ELF-1 (cell line): ENCODE results near the gene LPIN2.
"Not testable (repeated sequence)": the region's sequence is repeated elsewhere in the genome, so short reads cannot be mapped to it uniquely, and the experiment has no call there.

Source experiments
- DNase-seq: peaks from one replicate; pipeline ENCODE4 v3.0.0-alpha.2; 2016; ENCODE audit warnings: low read depth, low spot score

Gene LPIN2

DNA sequence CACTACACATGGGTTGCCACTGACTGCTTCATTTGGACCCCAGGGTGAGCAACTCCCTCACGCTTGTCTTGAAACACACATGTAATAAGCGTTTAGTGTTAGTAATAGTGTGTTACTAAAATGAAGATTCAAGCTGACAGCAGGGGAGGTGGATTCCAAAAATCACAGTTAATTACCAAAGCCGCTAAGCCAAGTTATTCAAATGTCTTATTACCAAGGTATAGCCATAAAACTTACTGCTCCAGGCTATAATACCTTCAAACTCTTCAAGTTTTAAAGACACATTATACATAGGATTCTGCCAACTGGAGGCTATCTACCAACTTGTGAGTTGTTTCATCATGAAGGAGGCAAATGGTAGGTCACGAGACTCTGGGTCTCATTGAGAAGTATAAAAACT is 2.9 kb downstream of the LPIN2 start:
- no peak for DNase-seq

DNA sequence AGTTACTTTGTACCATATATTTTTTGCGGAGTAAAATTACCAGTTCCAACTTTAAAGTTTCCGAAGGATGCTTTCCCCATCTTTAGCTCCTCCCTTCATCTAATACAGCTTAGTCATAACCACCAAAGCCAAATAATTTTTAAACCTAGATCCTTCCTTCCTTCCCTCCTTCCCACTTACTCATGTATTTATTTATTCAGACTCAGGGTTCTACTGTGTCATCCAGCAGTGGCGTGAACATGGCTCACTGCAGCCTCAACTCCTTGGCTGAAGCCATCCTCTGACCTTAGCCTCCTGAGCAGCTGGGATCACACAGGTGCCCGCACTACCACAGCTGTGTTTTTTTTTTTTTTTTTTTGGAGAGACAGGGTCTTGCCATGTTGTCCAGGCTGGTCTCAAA is 4.4 kb downstream of the LPIN2 start:
- no peak for DNase-seq

DNA sequence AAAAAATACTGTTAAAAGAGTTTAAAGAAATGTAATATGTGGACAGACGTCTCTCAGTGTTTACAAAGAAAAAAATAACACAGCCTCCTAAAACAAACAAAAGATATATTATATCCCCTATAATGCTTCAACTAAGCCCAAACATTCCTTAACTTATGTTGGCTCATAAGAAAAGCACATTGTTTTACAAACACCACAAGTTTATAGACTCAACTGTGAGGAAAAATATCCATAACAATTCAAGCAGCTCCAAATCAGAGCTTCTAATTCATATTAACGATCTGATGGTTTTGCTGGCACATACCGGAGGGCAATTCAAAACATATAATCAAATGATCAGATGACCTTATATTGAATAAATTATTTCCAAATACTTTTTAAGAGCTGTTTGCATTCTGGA is 5.5 kb downstream of the LPIN2 start:
- no peak for DNase-seq

DNA sequence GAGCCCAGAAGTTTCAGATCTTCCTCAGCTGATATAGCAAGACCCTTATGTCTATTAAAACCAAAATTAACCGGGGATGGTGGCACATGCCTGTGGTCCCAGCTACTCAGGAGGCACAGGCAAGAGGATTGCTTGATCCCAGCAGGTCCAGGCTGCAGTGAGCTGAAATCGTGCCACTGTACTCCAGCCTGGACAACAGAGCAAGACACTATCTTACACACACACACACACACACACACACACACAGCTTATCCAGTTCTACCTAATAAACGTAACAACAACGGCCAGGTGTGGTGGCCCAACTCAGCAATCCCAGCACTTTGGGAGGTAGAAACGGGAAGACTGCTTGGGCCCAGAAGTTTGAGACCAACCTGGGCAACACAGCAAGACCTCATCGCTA is 7.5 kb downstream of the LPIN2 start:
- no peak for DNase-seq

DNA sequence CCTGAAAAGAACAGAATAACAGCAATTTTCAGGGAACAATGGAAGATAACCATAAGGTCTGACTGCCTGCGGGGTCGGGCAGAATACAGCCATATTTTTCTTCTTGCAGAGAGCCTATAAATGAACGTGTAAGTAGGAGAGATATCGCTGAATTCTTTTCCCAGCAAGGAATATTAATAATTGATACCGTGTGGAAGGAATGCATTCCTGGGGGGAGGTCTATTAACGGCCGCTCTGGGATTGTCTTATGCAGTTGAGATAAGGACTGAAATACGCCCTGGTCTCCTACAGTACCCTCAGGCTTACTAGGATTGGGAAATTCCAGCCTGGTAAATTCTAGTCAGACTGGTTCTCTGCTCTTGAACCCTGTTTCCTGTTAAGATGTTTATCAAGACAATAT is 9.2 kb downstream of the LPIN2 start:
- not testable (repeated sequence) for DNase-seq

DNA sequence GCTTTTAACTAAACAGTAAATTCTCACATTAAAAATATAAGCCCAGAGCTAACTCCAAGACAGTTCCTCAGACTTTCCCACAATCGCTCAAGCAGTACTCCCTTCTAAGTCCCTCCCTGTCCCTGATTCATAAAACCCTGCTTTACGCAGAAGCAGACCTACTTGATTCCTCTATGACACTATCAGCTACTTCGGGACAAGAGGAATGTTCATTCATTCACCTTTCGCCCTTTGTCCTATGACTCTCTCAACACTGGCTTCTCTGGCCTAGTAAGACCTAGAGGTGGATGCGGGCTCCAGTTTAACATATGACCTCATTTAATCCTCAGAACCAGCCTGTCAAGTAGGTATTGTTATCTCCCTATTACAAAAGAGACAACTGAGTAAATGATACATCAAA is 10.2 kb downstream of the LPIN2 start:
- DNase-seq, result no peak

DNA sequence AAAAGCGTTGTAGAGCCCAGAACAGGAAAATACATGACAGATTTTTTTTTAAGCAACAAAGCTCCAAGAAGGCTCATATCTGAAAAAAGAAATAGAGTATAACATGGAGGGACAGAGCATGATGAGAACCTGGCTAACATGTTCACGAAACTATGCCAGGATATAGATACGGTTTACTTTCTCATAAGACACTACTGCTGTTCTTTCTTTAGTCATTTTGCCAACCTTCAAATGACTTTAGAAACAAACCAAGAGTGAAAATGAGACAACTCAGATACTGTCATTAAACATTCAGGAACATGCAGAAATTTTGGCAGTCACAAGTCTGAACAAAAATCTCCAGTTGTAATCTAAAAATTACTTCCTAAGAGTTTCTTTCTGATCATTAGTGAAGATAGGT is 14.3 kb downstream of the LPIN2 start:
- no peak for DNase-seq

DNA sequence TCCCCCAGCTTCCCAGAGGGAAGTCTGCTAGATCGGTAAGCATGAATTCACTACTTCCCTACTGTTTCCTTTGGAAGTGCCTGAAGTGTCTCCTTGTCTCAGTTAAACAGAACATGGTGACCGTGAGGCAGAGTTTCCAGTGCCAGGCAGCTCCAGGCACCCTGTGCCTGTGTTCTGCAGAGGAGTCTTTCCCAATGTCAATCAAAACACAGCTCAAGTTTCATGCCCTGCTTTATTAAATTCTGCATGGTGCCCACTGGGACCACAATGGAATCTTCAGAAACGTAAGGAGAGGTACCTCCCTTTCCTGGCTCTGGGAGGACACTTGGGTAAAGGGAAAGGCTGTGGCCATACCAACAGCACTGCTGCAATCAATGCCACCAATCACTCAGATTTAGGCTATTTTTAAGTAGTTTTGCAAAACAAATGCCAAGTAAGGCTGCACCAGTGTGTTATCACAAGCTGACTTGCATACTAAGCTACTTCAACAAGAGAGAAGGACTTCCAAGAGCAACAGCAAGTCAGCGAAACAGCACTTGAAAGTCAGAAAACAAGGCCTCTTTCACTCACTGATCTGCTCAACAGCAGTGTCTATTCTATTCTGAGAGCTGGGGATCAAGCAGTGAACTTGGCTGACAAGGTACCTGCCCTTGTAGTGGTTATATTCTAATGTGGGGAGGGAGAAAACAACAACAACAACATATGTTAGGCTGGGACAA is 14.9 kb downstream of the LPIN2 start:
- no peak for DNase-seq

DNA sequence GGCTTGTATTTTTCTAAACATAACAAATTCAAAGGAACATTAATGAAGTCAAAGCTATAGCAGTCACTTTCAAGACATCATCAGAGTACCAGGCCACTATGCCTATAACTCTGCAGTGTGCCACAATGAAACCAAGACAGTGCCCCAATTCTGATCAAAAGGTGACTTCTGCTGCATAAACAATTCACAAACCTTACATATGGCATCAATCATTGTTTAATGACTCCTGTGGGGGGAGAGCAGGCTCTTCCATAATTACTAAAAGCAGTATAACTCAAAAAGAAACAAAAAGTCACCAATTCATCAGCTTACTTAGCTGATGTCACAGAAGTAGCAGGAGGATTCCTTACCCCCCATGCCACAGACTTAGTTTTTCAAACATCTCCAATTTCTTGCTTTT is 15.5 kb downstream of the LPIN2 start:
- no peak for DNase-seq

DNA sequence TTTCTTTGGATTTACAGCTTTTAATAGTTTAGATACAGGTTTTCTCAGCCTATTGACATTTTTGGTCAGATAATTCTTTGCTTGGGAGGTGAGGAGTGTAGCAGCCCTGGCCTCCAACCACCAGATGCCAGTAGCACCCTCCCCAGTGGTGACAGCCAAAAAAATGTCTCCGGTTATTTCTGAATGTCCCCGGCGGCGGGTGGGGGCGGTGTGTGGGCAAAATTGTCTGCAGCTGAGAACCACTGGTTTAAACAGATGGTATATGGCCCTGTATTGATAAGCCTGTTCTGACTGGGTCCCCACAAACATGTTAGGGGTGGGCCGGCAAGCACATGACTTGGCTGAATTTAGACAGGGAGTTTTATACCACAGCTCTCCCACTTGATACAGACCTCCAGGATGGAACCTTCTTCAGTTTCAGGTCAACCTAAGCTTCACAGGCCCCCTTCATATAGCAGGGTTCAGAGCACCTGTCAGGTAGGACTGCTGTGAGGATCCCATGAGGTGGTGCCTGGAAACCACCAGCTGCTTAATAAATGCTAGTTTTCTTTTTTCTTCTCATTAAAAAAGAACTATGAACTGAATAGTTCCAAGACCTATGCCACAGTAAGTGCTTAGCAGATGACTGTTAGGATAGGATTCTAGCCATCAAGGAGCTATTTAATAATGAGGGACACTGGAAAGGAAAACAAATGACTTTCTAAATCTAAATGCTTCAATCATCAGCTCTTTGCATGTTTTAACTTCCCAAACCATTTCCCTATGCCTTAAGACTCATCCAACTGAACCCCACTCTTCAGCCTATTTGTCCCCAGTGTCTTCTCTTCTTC is 18.1 kb downstream of the LPIN2 start:
- peak; percentile 52 for DNase-seq

DNA sequence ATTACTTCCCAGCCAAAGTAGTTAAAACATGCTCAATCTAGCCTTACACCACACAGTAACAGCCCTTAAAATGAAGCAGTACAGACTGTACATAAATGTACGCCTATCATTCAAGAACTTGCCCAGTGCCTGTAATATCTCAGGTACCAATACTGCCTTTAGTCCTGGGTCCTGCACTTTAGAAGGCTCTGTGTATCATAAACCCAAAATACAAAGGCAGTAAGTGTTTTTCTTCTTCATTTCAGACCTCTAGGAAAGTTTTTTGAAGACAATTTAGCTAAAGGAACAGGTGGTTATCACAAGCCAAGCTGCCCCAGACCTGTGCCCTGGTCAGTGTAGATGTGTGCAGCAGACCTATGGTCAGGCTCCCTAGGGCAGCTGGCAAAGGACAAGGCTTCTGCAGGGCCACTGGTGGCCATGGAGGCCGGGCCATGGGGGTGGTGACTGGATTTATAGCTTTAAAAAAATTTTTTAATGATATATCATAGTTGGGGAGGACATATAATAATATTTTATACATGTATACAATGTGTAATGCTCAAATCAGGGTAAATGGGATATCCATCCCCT is 18.8 kb downstream of the LPIN2 start:
- no peak for DNase-seq

DNA sequence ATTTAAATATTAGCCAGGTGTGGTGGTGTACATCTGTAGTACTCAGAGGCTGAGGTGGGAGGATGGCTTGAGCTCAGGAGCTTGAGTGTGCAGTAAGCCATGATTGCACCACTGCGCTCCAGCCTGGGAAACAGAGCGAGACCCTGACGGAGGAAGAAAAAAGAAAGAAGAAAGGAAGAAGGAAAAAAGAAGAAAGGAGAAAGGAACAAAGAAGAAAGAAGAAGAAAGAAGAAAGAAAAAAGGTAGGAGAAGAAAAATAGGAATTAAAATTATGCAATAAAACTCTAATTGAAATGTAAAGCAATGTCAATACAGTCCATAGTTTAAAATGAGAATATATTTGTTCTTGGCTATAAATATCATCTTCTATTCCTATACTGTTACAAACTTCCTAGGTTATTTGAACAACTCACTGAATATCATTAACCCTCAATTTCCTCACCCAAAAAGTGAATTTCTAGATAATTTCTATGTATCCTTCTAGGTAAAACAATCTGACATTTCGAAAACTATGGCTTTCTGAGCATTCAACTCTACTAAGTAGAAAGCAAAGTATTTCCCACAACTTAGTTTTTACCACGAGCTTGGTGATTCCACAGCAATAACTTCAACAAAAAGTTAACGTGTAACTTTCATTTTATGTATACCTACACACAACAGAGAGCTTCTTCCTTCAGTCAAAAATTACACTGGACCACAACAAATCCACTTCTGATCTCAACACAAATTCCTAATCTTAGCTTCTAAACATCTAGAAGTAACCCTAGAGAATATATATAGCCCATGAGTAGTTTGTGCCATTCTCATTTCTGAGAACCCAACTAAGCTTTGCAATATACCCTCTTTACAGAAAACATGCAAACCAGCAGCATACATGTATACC is 19.7 kb downstream of the LPIN2 start:
- no peak for DNase-seq

DNA sequence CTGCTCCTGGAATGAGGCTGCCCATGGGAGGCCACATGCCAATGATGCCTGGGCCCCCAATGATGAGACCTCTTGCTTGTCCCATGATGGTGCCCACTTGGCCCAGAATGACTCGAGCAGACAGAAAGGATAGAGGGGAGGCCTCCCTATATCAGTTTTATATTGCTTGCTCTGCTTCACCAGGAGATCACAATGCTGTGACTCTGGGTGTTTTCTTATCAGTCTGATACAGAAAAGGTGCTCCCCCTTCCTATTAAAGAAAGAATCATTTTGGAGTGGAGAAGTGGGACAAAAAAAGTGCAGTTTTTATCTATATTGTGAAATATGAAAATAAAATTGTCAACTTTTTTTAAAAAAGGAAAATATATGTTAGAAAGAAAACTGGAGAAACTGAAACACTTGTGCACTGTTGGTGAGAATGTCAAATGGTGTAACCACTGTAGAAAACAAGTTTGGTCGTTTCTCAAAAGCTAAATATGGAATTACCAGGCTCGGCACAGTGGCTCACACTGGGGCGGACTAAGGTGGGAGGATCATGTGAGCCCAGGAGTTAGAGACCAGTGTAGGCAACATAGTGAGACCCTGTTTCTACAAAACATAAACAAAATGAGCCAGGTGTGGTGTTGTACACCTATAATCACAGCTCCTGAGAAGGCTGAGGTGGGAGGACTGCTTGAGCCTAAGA is 21.8 kb downstream of the LPIN2 start:
- no peak for DNase-seq

DNA sequence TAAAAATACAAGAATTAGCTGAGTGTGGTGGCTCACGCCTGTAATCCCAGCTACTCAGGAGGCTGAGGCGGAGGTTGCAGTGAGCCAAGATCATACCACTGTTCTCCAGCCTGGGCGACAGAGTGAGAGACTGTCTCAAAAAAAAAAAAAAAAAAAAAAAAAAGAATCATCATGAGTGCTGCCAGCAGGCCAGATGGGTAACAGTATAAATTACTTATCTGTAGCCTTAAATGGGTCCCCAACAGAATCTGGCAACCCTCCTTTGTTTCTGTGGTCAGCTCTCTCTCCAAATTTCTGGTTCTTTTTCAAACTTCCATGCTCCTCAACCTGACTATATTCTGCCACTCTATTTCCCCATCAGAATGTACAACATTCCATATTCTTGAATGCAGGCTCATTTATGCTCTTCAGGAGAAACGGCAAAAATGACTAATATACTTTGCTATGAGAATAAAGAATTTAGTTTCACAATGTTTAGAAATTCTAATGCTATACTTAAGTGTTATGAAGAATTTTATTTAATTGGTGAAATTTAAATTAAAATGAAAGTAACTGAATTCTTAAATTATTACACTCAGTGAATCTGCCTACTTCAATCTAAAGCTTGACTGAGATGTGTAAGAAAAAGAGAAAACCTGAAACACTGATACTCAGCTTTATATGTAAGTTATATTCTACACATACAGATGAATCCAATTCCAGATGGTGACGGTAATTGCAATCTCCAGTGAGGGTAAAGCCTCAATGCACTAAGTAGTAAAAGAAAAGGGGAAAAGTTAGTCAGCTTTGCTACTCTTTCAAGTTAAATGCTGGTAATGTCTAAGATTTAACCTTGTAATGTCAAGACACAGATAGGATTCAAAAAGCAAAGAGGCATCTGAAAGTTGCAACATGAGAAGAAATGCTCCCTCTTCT is 24.8 kb downstream of the LPIN2 start:
- DNase-seq, result no peak

DNA sequence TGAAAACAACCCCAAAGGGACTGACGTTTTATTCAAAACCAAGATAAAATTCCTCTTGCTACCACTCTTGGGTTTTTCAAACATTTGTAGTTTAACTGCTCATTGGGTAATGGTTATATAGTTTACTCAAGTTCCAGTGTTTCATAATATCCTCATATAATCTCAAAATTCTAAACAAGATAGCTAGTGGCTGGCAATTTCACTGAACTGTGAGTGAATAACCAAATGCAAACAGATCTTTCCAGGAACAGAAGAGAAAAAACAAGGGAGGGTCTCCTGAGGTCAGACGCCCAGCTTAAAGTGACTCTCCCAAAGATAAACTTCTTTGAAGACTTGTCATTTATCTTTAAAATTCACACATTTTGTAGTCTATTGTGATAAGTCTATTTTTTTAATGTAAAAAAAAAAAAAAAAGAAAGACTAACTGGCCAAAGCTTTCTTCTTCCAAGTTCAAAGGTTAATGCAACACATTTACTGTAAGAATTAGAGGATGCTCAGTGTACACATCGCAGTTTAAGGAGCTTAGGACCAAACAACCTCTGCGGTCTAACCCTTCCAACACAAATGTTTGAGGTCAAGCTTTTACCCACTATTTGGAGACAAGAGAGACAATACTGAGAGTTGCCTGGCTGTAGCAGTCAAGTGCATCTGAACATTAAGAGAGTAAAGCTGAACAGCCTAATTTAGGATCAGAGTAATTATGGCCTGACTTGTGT is 26.6 kb downstream of the LPIN2 start:
- no peak for DNase-seq

DNA sequence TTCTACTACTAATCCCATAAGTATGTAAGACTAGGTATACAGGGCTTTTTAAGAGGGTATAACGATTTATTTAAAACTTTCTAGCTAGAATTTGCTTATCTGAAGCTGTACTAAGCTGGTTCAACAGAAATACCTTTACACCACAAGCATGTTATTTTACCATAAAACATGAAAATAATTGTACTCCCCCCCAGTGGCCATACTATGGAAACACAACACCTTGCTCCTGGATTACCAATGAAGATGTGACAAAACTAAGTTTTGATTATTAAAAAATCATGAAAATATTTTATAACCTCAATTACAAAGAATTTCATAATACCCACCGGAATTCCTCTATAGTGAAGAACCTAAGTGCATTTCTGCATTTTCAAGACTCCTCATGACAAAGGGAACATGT is 27.3 kb downstream of the LPIN2 start:
- DNase-seq, result no peak

DNA sequence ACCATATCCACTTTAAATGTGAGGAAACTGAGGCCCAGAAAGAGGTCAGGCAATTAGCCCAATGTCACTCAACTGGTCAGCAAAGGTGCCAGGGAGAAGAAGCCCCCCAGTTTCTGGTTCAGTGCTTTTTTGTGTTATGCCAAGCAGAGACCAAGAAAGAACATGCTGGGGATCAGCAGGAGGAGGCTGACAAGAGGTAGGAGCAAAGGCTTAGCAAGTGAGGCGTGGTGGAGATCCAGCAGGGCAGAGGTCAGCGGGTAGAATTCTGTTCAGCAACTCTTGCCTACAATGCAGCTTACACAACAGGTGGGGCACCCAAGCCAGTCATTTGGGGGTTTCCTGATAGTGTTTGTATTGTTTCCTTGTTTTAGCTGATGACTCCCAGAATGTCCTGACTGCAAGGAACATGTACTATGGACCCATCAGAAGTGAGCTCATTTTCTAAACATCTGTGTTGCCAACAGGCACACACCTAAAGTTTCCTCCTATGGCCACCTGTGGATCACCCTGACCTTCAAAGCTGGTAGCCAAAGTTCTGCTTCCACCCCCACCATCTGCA is 28.2 kb downstream of the LPIN2 start:
- DNase-seq, result no peak

DNA sequence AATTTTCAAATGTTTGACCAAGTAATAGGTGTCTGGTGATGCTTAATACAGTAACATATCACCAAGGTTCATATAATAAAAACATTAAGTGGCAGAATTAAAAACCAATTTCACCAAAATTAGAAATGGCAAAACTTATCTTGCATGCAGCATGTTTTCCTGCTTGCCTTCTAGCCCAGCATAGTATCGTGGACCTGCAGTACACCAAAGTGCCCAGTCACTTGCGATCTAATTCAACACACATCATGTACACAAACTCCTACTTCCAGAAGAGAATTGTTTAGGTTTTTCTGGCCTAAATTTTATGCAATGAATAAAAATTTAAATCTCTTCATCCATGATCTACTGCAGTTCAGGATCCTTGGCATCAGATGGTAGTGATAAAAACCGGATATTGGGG is 28.9 kb downstream of the LPIN2 start:
- no peak for DNase-seq

DNA sequence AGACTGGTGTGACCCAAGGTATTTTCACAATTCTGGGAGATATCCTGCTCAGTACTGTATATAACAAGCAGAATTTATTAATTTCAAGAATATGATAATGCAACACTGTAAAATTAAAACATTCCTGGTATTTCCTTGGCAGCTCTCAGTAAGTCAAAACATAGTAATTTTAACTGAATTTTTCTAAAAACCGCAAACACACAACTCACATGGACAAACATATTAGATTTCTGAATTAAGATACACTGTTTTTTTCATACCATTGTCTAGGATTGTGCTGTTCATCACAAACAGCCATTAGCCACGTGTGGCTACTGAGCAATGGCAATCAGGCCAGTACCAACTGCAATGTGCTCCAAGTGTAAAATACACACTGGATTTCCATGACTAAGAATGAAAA is 29.6 kb downstream of the LPIN2 start:
- no peak for DNase-seq
